ENCODE data around the gene CAMTA2. TPM values are rescaled to one million over a fixed set of nuclear protein-coding genes. Genes with fewer than 3 reads are reported as not detected.

The CAMTA2 gene
- total RNA-seq, 4 donors from 2014 or later: 24.0 to 48.2 (median 28.4) TPM

- DNase-seq (ENCODE audit: extremely low spot score): no peak
- peak overlapping the region; percentile 91 to 97 (median 94) for H3K27ac ChIP-seq (replicated peaks in 1 of 4)
- TF ChIP-seq CTCF (IDR thresholded peaks at IDR 0.05) (no peak), POLR2A (IDR thresholded peaks at IDR 0.05; ENCODE audit: low read depth) (no peak), POLR2AphosphoS5 (IDR thresholded peaks at IDR 0.05) (no peak), EP300 (IDR thresholded peaks at IDR 0.05) (no peak)
- 63% methylated on average over 4 of the region's 4 CpGs for WGBS
- intact Hi-C loops (cut with DNase I): no loop called here
- no peaks in the 10 kb centered on the region for H3K9me3 ChIP-seq
- H3K4me3 ChIP-seq: peak overlapping the region; percentile 77 to 87 (median 78)
- H3K27me3 ChIP-seq: no peaks in the 10 kb centered on the region
- peaks cover 49 to 82% (median 75%) of the 10 kb centered on the region in 4 donors for H3K4me1 ChIP-seq
- peaks cover 30 to 68% (median 64%) of the 10 kb centered on the region in 4 donors for H3K36me3 ChIP-seq
Observed at GRCh38 chr17:4941319-4941610, 46.2 kb downstream of the CAMTA2 start.

GRCh38 chr17:4940555-4941318, 46.7 kb downstream of the CAMTA2 start:
- H3K4me3 ChIP-seq: peak overlapping the region; percentile 77 to 87 (median 78)
- no peak for DNase-seq (ENCODE audit: extremely low spot score)
- H3K4me1 ChIP-seq: peaks cover 44 to 76% (median 70%) of the 10 kb centered on the region in 4 donors
- H3K36me3 ChIP-seq: peaks cover 30 to 68% (median 62%) of the 10 kb centered on the region in 4 donors
- intact Hi-C loops (cut with DNase I): no loop called here
- peak overlapping the region; percentile 91 to 97 (median 94) for H3K27ac ChIP-seq (replicated peaks in 1 of 4)
- no peaks in the 10 kb centered on the region for H3K9me3 ChIP-seq
- WGBS: under 1% methylated on average over 29 of the region's 29 CpGs
- H3K27me3 ChIP-seq: no peaks in the 10 kb centered on the region
- no peak for TF ChIP-seq POLR2AphosphoS5 (IDR thresholded peaks at IDR 0.05)
- no peak for TF ChIP-seq EP300 (IDR thresholded peaks at IDR 0.05)
- TF ChIP-seq POLR2A (IDR thresholded peaks at IDR 0.05; ENCODE audit: low read depth): no peak
- TF ChIP-seq CTCF (IDR thresholded peaks at IDR 0.05): no peak

GRCh38 chr17:4939796-4940554, 47.5 kb downstream of the CAMTA2 start, which contains the start of the genes RNF167 and SLC25A11:
Gene RNF167 (plus strand): TSS chr17:4940268. CDS start chr17:4940910, 642 bp downstream.
Gene SLC25A11 (minus strand): TSS chr17:4940046. CDS start chr17:4939910, 136 bp downstream.
- peak within 1 kb of the TSS; percentile 77 to 87 (median 78) for H3K4me3 ChIP-seq
- H3K27ac ChIP-seq (replicated peaks in 1 of 4): peak within 1 kb of the TSS; percentile 91 to 97 (median 94)
- peaks cover 30 to 63% (median 55%) of the 10 kb centered on the region in 4 donors for H3K36me3 ChIP-seq
- intact Hi-C loops (cut with DNase I): loop anchor here (5.0 kb wide), 1 partner anchor 47 kb away; the partner anchor contains the start of gene CAMTA2
- no peaks in the 10 kb centered on the region for H3K27me3 ChIP-seq
- TF ChIP-seq POLR2A (IDR thresholded peaks at IDR 0.05; ENCODE audit: low read depth) (peak; percentile 56), CTCF (IDR thresholded peaks at IDR 0.05) (peak in 1 of 3 experiments; percentile 33), EP300 (IDR thresholded peaks at IDR 0.05) (no peak), POLR2AphosphoS5 (IDR thresholded peaks at IDR 0.05) (peak; percentile 73 to 93)
- DNase-seq (ENCODE audit: extremely low spot score): peak; percentile 99
- H3K9me3 ChIP-seq: no peaks in the 10 kb centered on the region
- peaks cover 36 to 69% (median 62%) of the 10 kb centered on the region in 4 donors for H3K4me1 ChIP-seq
- under 1% methylated on average over 53 of the region's 72 CpGs for WGBS

GRCh38 chr17:4939546-4939795, 48.0 kb downstream of the CAMTA2 start:
- H3K4me1 ChIP-seq: peaks cover 33 to 68% (median 60%) of the 10 kb centered on the region in 4 donors
- no peak for DNase-seq (ENCODE audit: extremely low spot score)
- intact Hi-C loops (cut with DNase I): loop anchor here (5.0 kb wide), 1 partner anchor 48 kb away; the partner anchor contains the start of gene CAMTA2

More at GRCh38 chr17:4939546-4939795, 48.0 kb downstream of the CAMTA2 start:
- peak overlapping the region; percentile 77 to 87 (median 78) for H3K4me3 ChIP-seq
- H3K27me3 ChIP-seq: no peaks in the 10 kb centered on the region
- TF ChIP-seq POLR2AphosphoS5 (IDR thresholded peaks at IDR 0.05): no peak
- TF ChIP-seq CTCF (IDR thresholded peaks at IDR 0.05): no peak
- TF ChIP-seq EP300 (IDR thresholded peaks at IDR 0.05): no peak
- no peaks in the 10 kb centered on the region for H3K9me3 ChIP-seq
- 0% methylated on average over 2 of the region's 16 CpGs for WGBS
- peak overlapping the region; percentile 91 to 97 (median 94) for H3K27ac ChIP-seq (replicated peaks in 1 of 4)
- H3K36me3 ChIP-seq: peaks cover 24 to 58% (median 50%) of the 10 kb centered on the region in 4 donors
